ENCODE measurements around the gene TMUB1.

Gene TMUB1

GRCh38 chr7:151066273-151066974 lies 16.9 kb downstream of the TMUB1 start:
- no peak for DNase-seq

DNA sequence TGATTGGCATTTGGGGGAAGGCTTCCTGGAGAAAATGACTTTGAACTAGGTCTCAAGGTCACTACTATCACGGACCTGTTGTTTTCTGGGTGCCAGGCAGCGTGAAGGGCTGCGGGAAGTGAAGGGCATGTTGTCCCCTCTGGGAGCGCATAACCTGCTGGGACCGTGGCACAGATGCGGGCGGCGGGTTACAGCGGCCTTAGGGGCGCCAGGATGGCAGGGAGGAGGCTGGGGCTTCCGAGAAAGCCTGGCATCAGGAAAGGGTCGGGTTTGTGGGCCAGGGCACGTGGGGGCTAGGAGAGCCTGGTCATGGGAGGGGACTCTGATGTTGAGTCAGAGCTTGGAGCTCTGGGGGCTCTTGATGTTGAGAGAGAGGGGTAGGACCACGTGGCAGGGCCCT lies 17.8 kb downstream of the TMUB1 start:
- no peak for DNase-seq

GRCh38 chr7:151064993-151065392 lies 18.3 kb downstream of the TMUB1 start:
- no peak for DNase-seq

GRCh38 chr7:151064454-151064853 lies 18.8 kb downstream of the TMUB1 start:
- DNase-seq = no peak

DNA sequence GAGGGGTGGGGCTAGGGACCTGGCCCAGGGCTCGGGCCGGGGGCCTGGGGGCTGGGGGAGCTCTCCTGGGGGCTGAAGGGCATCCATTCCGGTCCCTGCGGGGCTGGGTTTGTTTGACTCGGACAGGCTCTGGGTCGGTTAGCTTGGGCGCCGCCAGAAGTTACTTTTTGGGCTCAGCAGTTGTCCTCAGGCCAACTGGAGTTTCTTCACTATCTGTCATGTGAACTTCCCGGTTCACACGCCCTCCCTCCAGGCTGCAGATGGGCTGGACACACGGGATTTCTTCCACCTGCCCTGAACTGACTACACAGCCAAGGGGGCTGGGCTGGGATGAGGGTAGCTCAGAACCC lies 20.1 kb downstream of the TMUB1 start:
- DNase-seq = no peak

- DNase-seq = no peak
Measured at GRCh38 chr7:151062399-151063211, 20.7 kb downstream of the TMUB1 start.

GRCh38 chr7:151062111-151062398 lies 21.2 kb downstream of the TMUB1 start:
- no peak for DNase-seq

- no peak for DNase-seq
Measured at GRCh38 chr7:151061213-151062110, 21.8 kb downstream of the TMUB1 start.

DNA sequence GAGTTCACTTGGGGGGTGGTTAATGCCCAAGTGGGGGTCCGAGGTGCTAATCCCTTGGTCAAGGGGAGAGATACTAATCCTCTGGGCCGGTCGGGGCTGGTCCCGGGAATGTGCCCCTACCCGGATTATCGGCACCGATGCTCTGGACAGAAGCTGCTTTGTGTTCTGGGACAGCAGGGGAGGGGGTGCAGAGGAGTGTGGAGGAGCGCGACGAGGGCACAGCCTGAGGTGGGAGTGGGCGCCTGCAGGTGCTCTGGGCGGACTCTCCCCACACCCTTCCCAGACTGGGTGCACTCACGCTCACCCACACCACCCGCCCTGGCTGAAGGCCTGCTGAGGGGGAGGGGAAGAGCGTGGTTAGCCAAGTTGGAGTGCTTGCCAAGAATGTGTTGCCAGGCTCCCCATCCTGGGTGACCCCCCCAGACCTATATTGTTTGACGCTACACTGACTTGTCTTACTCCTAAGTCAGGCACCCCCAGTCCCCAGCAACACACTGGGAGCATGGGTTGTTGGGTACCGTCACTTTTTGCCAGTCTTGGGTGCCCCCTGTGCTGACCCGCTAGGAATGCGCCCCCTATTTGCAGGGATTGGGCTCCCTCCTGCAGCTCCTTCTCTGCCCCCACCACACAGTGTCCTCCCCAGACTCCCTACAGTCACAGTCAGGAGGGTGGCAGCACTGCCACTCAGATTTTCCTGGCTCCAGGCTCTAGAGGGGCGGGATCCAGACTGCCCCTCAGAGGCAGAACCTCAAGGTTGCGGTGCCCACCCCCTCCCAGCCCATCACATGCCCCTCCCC lies 22.7 kb downstream of the TMUB1 start:
- DNase-seq = no peak

- DNase-seq = no peak
Measured at GRCh38 chr7:151060113-151060415, 23.2 kb downstream of the TMUB1 start.

GRCh38 chr7:151059367-151060112 lies 23.8 kb downstream of the TMUB1 start, which contains the start of gene SLC4A2:
Gene SLC4A2 (plus strand): TSS chr7:151059589. CDS start chr7:151061988, 2,399 bp downstream.
- peak; percentile 48 for DNase-seq

DNA sequence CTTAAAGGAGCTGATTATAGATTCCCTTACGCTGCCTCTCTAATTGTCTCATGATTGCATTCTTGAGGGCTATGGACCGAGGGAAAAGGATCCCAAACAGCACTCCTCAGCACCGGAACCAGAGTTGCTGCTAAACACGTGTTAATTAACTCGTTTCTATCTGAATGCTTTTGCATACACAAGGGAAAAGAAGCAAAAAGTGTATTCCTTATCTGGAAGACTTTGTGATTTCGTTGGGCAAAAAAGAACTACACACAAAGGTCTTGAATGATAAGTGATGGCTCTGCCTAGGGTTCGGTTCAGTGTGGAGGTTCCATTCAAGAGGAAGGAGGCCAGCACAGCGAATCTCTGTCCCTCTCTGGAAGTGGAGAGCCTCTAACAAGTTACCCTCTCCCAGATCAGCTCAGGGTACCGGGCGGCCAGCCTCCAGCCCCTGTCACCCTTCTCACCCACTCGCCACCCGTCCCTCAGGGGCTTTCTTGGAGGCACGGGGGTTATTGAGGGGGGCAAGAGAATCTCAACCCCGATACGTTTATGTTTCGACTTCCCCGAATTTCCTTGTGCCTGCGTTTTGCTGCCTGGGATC lies 24.4 kb downstream of the TMUB1 start:
- DNase-seq = no peak

- peak; percentile 97 for DNase-seq
Measured at GRCh38 chr7:151057989-151058780, 25.1 kb downstream of the TMUB1 start.

GRCh38 chr7:151057506-151057988 lies 25.7 kb downstream of the TMUB1 start, which contains the start of gene CDK5:
Gene CDK5 (minus strand): TSS chr7:151057897. CDS start chr7:151057848, 49 bp downstream.
- DNase-seq = no peak

GRCh38 chr7:151056666-151057505 lies 26.4 kb downstream of the TMUB1 start:
- no peak for DNase-seq

- no peak for DNase-seq
Measured at GRCh38 chr7:151056283-151056665, 27.0 kb downstream of the TMUB1 start.

GRCh38 chr7:151053751-151054150 lies 29.5 kb downstream of the TMUB1 start:
- no peak for DNase-seq

DNA sequence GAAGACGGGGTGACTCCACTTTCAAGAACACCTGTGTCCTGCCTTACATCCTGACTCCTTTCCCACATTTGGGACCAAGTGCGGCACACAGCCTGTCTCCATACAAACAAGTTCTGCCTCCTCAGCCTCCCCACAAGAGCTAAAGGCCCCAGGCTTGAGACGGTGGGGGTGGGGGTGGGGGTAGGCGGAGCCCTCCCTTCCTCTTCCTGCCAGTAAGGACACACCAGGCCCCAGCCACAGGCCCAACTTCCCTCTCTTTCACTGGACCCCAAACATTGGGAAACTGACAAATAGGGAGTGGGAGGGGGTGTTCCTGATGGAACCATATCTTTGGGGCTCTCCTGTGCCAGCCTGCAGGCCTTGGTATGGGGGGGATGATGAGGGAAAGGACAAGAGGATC lies 30.2 kb downstream of the TMUB1 start:
- no peak for DNase-seq

DNA sequence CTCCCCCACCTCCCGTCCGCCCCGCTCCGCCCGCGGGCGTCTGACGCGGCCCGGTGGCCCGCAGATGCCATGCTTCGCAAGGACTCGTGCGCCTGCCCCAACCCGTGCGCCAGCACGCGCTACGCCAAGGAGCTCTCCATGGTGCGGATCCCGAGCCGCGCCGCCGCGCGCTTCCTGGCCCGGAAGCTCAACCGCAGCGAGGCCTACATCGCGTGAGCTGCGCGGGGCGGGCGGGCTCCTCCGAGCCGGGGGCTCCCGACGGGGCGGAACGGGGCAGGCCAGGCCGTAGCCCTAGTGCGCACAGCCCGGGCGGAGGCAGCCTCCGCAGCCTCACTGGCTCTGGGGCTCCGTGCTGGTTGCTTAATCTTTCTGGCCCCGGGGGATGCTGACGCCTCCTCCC lies 32.2 kb downstream of the TMUB1 start:
- peak; percentile 39 for DNase-seq

Measured in effector CD4-positive, alpha-beta T cell (primary cell).